ENCODE results near the gene IFITM5.

GRCh38 chr11:279040-279965 lies 20.0 kb downstream of the IFITM5 start:
- TF ChIP-seq POLR2AphosphoS5 (IDR thresholded peaks at IDR 0.05; ENCODE audit: low read depth, low read length) (no peak), REST (IDR thresholded peaks at IDR 0.05; ENCODE audit: insufficient read depth in 1 of 2, low read depth in 2 of 2, low read length in 2 of 2) (no peak)

Data from PFSK-1 (cell line).